Measurements from ENCODE around the gene LDHD. TPM values are rescaled to one million over a fixed set of nuclear protein-coding genes. Genes with fewer than 3 reads are reported as not detected.

Gene LDHD
- total and polyA plus RNA-seq, 2 of the 13 experiments (the other 11 are each of a cell fraction or from before 2014, with no cell fraction given): 9.1 to 9.8 TPM

GRCh38 chr16:75148311-75149195 lies 32.0 kb upstream of the LDHD start, which contains the start of gene ZFP1 (continued):
- TF ChIP-seq EP300 (IDR thresholded peaks at IDR 0.05; ENCODE audit: low read depth in 2 of 2, low read length in 2 of 2): peak; percentile 28 to 70; a peak in 2 of 4 replicates
- TF ChIP-seq EP300 (CRISPR knock-in tag; IDR thresholded peaks at IDR 0.05; ENCODE audit: borderline replicate concordance): peak; percentile 62
- TF ChIP-seq GMEB2 (CRISPR knock-in tag; IDR thresholded peaks at IDR 0.05; ENCODE audit: low read depth): peak; percentile 46; the same call in 1 of the 2 replicates
- no peak for TF ChIP-seq ZNF512 (CRISPR knock-in tag; IDR thresholded peaks at IDR 0.05)
- TF ChIP-seq TRAFD1 (CRISPR knock-in tag; IDR thresholded peaks at IDR 0.05; ENCODE audit: borderline replicate concordance): 0 out of 2 replicates have a peak, but pooled peaks have one; percentile 12
- peak; percentile 97 for TF ChIP-seq ZNF598 (CRISPR knock-in tag; IDR thresholded peaks at IDR 0.05; ENCODE audit: borderline replicate concordance)
- peak; percentile 90 for TF ChIP-seq SPEN (CRISPR knock-in tag; IDR thresholded peaks at IDR 0.05; ENCODE audit: low read depth)
- TF ChIP-seq ZNF451 (CRISPR knock-in tag; IDR thresholded peaks at IDR 0.05): peak; percentile 63; the same call in 1 of the 2 replicates
- TF ChIP-seq ZNF512B (CRISPR knock-in tag; IDR thresholded peaks at IDR 0.05; ENCODE audit: borderline replicate concordance): peak; percentile 87
- TF ChIP-seq TCF7 (IDR thresholded peaks at IDR 0.05; ENCODE audit: low read depth): no peak
- TF ChIP-seq ZNF275 (CRISPR knock-in tag; IDR thresholded peaks at IDR 0.05; ENCODE audit: borderline replicate concordance): peak; percentile 87; the same call in 1 of the 2 replicates
- TF ChIP-seq ZNF780A (CRISPR knock-in tag; IDR thresholded peaks at IDR 0.05): no peak
- TF ChIP-seq FOXP1 (IDR thresholded peaks at IDR 0.05): no peak
- no peak; the same call in 1 of the 2 replicates for TF ChIP-seq FOXP1 (CRISPR knock-in tag; IDR thresholded peaks at IDR 0.05)
- TF ChIP-seq SMC3 (IDR thresholded peaks at IDR 0.05; ENCODE audit: low read length): no peak
- TF ChIP-seq NR3C1 (CRISPR knock-in tag; IDR thresholded peaks at IDR 0.05): no peak
